ENCODE results near the gene LIMCH1.
"Not testable (repeated sequence)": the region's sequence is repeated elsewhere in the genome, so short reads cannot be mapped to it uniquely, and the experiment has no call there.

LIMCH1 gene

DNA sequence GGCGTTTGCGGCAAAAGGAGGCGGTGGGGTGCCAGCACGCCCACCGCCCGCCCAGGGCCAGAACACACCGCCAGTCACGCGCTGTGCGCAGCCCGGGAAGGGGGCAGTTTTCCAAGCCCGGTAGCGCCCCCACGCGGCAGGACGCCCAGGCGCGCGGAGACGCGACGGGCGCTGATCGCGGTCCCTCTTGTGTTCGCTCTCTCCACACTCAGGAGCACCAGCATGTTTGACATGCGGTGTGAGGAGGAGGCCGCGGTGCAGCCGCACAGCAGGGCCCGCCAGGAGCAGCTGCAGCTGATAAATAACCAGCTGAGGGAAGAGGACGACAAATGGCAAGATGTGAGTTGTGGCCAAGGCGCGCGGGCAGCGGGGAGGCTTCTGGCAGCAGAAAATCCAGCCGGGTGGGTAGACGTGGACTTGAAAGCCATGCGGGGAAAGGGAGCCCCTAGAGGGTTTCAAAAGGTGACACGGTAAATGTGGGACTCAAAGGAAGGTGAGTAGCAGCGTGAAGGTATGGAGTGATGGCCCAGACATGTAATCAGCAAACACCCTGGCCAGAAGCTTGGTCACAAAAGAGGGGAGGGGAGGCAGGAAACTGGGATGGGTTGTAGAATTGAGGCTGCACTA lies 106.4 kb downstream of the LIMCH1 start:
- Histone ChIP-seq H3K4me1 (ENCODE audit: control insufficient read depth in 1 of 2, insufficient read depth in 1 of 2, low read depth in 1 of 2, low read length in 1 of 2) (no peaks in the 10 kb centered on the region), H3K4me3 (ENCODE audit: low read depth in 1 of 2, low read length in 1 of 2) (no peak overlapping the region), H3K9me3 (no peaks in the 10 kb centered on the region), H3K27me3 (peaks cover 71% of the 10 kb centered on the region), H3K36me3 (no peaks in the 10 kb centered on the region), H3K27ac (no peak overlapping the region)
- TF ChIP-seq, protein P1, sequence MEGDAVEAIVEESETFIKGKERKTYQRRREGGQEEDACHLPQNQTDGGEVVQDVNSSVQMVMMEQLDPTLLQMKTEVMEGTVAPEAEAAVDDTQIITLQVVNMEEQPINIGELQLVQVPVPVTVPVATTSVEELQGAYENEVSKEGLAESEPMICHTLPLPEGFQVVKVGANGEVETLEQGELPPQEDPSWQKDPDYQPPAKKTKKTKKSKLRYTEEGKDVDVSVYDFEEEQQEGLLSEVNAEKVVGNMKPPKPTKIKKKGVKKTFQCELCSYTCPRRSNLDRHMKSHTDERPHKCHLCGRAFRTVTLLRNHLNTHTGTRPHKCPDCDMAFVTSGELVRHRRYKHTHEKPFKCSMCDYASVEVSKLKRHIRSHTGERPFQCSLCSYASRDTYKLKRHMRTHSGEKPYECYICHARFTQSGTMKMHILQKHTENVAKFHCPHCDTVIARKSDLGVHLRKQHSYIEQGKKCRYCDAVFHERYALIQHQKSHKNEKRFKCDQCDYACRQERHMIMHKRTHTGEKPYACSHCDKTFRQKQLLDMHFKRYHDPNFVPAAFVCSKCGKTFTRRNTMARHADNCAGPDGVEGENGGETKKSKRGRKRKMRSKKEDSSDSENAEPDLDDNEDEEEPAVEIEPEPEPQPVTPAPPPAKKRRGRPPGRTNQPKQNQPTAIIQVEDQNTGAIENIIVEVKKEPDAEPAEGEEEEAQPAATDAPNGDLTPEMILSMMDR (IDR thresholded peaks at IDR 0.05) = no peak

DNA sequence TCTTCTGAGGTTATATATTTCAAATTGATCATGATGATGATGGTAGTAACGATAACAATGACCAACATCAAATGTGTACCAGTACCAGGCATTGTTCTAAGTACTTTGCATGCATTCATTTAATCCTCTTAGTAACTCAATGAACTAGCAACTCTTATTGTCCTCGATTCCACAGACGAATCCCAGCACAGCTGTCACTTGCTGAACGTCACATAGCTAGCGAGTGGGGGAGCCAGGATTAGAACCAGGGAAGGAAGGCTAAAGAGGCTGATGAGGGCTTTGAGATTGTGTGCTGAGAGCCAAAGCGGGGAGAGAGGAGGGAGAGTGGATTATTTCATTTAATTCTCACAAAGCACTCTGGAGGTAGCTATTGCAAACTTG lies 106.9 kb downstream of the LIMCH1 start:
- no peaks in the 10 kb centered on the region for H3K9me3 ChIP-seq
- H3K4me3 ChIP-seq (ENCODE audit: low read depth in 1 of 2, low read length in 1 of 2) = no peak overlapping the region
- TF ChIP-seq, protein P1 (IDR thresholded peaks at IDR 0.05) = no peak
- H3K27me3 ChIP-seq = peaks cover 66% of the 10 kb centered on the region
- no peaks in the 10 kb centered on the region for H3K36me3 ChIP-seq
- no peak overlapping the region for H3K27ac ChIP-seq
- H3K4me1 ChIP-seq (ENCODE audit: control insufficient read depth in 1 of 2, insufficient read depth in 1 of 2, low read depth in 1 of 2, low read length in 1 of 2) = no peaks in the 10 kb centered on the region

DNA sequence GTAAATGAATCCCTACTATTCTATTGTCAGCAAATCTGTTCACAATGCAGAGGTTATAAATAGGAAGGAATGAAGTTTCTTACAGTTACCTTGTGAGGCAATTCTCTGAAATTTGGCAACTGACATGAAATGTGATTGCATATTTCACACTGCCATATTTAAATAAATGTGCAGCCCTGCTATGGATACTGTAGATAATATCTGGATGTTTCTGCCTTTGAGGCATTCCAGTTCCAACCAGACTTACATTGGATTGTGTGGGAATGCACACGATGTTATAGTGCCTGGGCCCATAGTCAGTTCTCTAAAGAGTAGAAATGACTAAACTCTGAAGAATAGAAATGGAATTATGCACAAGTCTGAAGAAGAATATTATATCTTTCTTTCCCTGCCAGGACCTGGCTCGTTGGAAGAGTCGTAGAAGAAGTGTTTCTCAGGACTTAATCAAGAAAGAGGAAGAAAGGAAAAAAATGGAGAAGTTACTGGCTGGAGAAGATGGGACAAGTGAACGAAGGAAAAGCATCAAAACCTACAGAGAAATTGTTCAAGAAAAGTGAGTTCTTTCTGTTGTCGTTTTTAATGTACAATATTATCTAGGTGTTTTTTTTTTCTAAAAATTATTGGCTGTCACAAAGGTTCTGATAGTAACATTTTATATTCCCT lies 107.9 kb downstream of the LIMCH1 start:
- H3K4me3 ChIP-seq (ENCODE audit: low read depth in 1 of 2, low read length in 1 of 2) = no peak overlapping the region
- H3K27me3 ChIP-seq = peaks cover 62% of the 10 kb centered on the region
- TF ChIP-seq, protein P1 (IDR thresholded peaks at IDR 0.05) = no peak
- no peaks in the 10 kb centered on the region for H3K9me3 ChIP-seq
- H3K36me3 ChIP-seq = no peaks in the 10 kb centered on the region
- no peak overlapping the region for H3K27ac ChIP-seq
- no peaks in the 10 kb centered on the region for H3K4me1 ChIP-seq (ENCODE audit: control insufficient read depth in 1 of 2, insufficient read depth in 1 of 2, low read depth in 1 of 2, low read length in 1 of 2)

DNA sequence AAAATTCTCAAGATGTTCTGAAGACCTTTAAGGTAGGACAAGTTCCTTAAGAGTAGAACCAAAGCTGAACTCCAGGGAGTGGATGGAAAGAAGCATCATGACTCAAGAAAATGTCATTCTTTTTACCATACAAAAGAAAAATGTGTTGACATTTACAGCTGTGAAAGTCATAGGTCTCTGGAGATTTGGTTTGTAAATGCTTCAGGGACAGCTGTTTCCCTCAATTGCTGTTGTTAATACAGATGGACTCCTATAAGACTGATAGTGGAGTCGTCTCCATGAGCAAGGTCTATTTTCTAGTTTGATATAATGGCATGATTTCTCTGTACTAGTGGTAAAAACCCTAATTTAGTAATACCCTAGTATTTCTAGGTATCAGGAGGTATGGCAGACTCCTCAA lies 108.9 kb downstream of the LIMCH1 start:
- TF ChIP-seq, protein P1 (IDR thresholded peaks at IDR 0.05) = no peak
- H3K27me3 ChIP-seq = peaks cover 54% of the 10 kb centered on the region

DNA sequence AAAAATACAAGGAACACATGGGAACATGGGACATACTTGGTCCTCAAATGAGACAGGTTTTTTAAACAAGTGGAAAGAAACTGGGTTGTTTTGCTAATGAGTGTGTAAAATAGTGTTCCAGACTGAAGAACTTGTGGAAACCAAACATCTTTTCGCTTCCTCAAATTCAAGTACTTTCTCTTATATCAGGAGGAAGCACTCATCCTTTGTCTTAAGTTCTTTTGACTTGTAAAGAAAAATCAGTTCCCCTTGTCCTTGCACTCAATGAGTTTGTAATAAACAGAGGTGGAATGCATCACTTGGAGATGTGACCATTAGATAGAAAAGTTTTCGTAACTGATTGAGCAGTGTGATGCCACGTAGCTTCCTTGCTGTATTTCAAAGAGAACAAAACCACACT lies 109.4 kb downstream of the LIMCH1 start:
- H3K36me3 ChIP-seq = no peaks in the 10 kb centered on the region
- no peaks in the 10 kb centered on the region for H3K9me3 ChIP-seq
- peaks cover 49% of the 10 kb centered on the region for H3K27me3 ChIP-seq
- H3K27ac ChIP-seq = no peak overlapping the region
- no peak overlapping the region for H3K4me3 ChIP-seq (ENCODE audit: low read depth in 1 of 2, low read length in 1 of 2)
- TF ChIP-seq, protein P1 (IDR thresholded peaks at IDR 0.05) = no peak
- no peaks in the 10 kb centered on the region for H3K4me1 ChIP-seq (ENCODE audit: control insufficient read depth in 1 of 2, insufficient read depth in 1 of 2, low read depth in 1 of 2, low read length in 1 of 2)

More for the DNA sequence above, 108.9 kb downstream of the LIMCH1 start:
- no peaks in the 10 kb centered on the region for H3K9me3 ChIP-seq
- no peak overlapping the region for H3K4me3 ChIP-seq (ENCODE audit: low read depth in 1 of 2, low read length in 1 of 2)
- no peaks in the 10 kb centered on the region for H3K36me3 ChIP-seq
- H3K27ac ChIP-seq = no peak overlapping the region
- no peaks in the 10 kb centered on the region for H3K4me1 ChIP-seq (ENCODE audit: control insufficient read depth in 1 of 2, insufficient read depth in 1 of 2, low read depth in 1 of 2, low read length in 1 of 2)

DNA sequence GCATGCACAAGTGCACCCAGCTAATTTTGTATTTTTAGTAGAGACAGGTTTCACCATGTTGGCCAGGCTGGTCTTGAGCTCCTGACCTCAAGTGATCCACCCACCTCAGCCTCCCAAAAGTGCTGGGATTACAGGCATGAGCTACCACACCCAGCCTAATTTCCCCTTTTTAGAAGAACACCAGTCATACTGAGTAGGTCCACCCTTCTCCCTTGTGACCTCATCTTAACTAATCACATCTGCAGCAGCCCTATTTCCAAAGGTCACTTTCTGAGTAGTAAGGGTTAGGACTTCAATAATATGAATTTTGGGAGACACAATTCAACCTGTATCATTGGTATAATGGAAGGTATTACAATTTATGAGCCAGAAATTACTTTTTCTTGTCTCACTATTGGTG lies 113.2 kb downstream of the LIMCH1 start:
- H3K36me3 ChIP-seq; H3K4me1 ChIP-seq (ENCODE audit: control insufficient read depth in 1 of 2, insufficient read depth in 1 of 2, low read depth in 1 of 2, low read length in 1 of 2); H3K4me3 ChIP-seq (ENCODE audit: low read depth in 1 of 2, low read length in 1 of 2); H3K9me3 ChIP-seq; H3K27ac ChIP-seq: not testable (repeated sequence)
- peaks cover 12% of the 10 kb centered on the region for H3K27me3 ChIP-seq
